Measurements from ENCODE around the gene INHBA. TPM values are rescaled to one million over a fixed set of nuclear protein-coding genes. Genes with fewer than 3 reads are reported as not detected.

Gene INHBA
- total RNA-seq, 1 experiment from 2014 or later, result 55.3 TPM

- POLR2A ChIA-PET (ENCODE audit: unreplicated experiment), result no interaction called here
- Histone ChIP-seq H3F3A (ENCODE audit: low read length, unreplicated experiment) (no peaks in the 10 kb centered on the region), H3K4me2 (ENCODE audit: low read length) (no peak overlapping the region), H2AFZ (ENCODE audit: low read length) (no peak overlapping the region), H3K4me3 (ENCODE audit: low read length) (no peak overlapping the region), H3K9me2 (replicated peaks; ENCODE audit: low read length) (no peaks in the 10 kb centered on the region), H3K9ac (ENCODE audit: low read length) (no peak overlapping the region), H3K79me2 (ENCODE audit: low read length) (no peaks in the 10 kb centered on the region), H3K36me3 (ENCODE audit: low read depth, low read length) (no peaks in the 10 kb centered on the region; the same call in 1 of the 2 replicates), H3K4me1 (ENCODE audit: insufficient read depth, low read length) (0 out of 2 replicates have a peak, but pooled peaks cover 1% of the 10 kb centered on the region), H3K27me3 (ENCODE audit: low read length) (no peaks in the 10 kb centered on the region), H3K9me3 (ENCODE audit: low read length) (no peaks in the 10 kb centered on the region), H4K20me1 (ENCODE audit: low read length) (no peaks in the 10 kb centered on the region), H3K27ac (ENCODE audit: low read length) (no peak overlapping the region)
- CTCF ChIA-PET, result no interaction called here
- ATAC-seq (no peak), DNase-seq (no peak)
- no TSS peak for BruUV-seq (replicated peaks)
- TF ChIP-seq EZH2 (IDR thresholded peaks at IDR 0.05; ENCODE audit: low read length, unreplicated experiment), result no peak
- no peak for TF ChIP-seq CTCF (conservative IDR thresholded peaks at IDR 0.05; ENCODE audit: low read depth, low read length)
- TF ChIP-seq EZH2phosphoT487 (IDR thresholded peaks at IDR 0.05; ENCODE audit: borderline replicate concordance, low read length), result no peak
- intact Hi-C loops (cut with micrococcal nuclease), result loop anchor here (10.0 kb wide), 1 partner anchor 1234 kb away; no protein-coding TSS in a partner anchor
Measured at GRCh38 chr7:41738336-41738735, 35.4 kb upstream of the INHBA start.

GRCh38 chr7:41735206-41735605 is 32.3 kb upstream of the INHBA start:
- intact Hi-C loops (cut with micrococcal nuclease), result loop anchor here (10.0 kb wide), 1 partner anchor 1230 kb away; no protein-coding TSS in a partner anchor
- CTCF ChIA-PET, result no interaction called here
- no peaks in the 10 kb centered on the region for H4K20me1 ChIP-seq (ENCODE audit: low read length)

More at GRCh38 chr7:41735206-41735605, 32.3 kb upstream of the INHBA start:
- H3K9me3 ChIP-seq (ENCODE audit: low read length), result no peaks in the 10 kb centered on the region
- no peaks in the 10 kb centered on the region for H3K27me3 ChIP-seq (ENCODE audit: low read length)
- ATAC-seq, result no peak
- no peak overlapping the region for H3K4me3 ChIP-seq (ENCODE audit: low read length)
- no peaks in the 10 kb centered on the region for H3K79me2 ChIP-seq (ENCODE audit: low read length)
- POLR2A ChIA-PET (ENCODE audit: unreplicated experiment), result no interaction called here
- TF ChIP-seq EZH2 (IDR thresholded peaks at IDR 0.05; ENCODE audit: low read length, unreplicated experiment), result no peak
- TF ChIP-seq CTCF (conservative IDR thresholded peaks at IDR 0.05; ENCODE audit: low read depth, low read length), result no peak
- no peak for TF ChIP-seq EZH2phosphoT487 (IDR thresholded peaks at IDR 0.05; ENCODE audit: borderline replicate concordance, low read length)
- H3F3A ChIP-seq (ENCODE audit: low read length, unreplicated experiment), result no peaks in the 10 kb centered on the region
- peaks cover 14% of the 10 kb centered on the region for H3K4me1 ChIP-seq (ENCODE audit: insufficient read depth, low read length)
- no peak for DNase-seq
- no peak overlapping the region for H3K4me2 ChIP-seq (ENCODE audit: low read length)
- no peak overlapping the region for H3K9ac ChIP-seq (ENCODE audit: low read length)
- no TSS peak for BruUV-seq (replicated peaks)
- no peak overlapping the region for H3K27ac ChIP-seq (ENCODE audit: low read length)
- no peaks in the 10 kb centered on the region for H3K36me3 ChIP-seq (ENCODE audit: low read depth, low read length)
- no peak overlapping the region for H2AFZ ChIP-seq (ENCODE audit: low read length)
- no peaks in the 10 kb centered on the region for H3K9me2 ChIP-seq (replicated peaks; ENCODE audit: low read length)
